ENCODE measurements around the gene TRIM33. TPM values are rescaled to one million over a fixed set of nuclear protein-coding genes. Genes with fewer than 3 reads are reported as not detected.

Gene TRIM33
- total RNA-seq, 1 experiment from 2014 or later = 53.8 TPM

DNA sequence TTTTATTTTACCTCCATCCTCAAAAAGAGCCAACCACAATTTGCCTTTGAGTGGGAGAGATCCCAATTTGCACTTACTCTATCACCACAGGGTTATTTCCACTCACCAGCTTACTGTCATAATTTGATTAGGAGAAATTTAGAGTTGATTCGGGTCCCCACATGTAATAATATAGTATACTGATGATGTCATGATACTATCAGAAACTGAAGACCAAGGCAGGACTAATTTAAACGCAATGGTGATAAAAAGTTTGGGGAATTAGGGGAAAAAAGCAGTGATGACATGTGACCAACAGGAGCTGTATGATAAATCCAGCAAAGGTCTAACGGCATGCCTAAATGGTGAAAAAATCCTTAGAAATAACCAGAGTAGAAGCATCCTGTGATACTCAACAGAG lies 54.4 kb downstream of the TRIM33 start:
- no peak overlapping the region for H2BK20ac ChIP-seq (ENCODE audit: low read depth, low read length, poor library complexity, severe bottlenecking)
- no peaks in the 10 kb centered on the region for H4K20me1 ChIP-seq (ENCODE audit: control insufficient read depth, insufficient read depth, insufficient read length)
- H3K27me3 ChIP-seq (ENCODE audit: insufficient read depth, low read length) = no peaks in the 10 kb centered on the region
- Mint-ChIP-seq H3K27me3 (ENCODE audit: low read depth) (no peaks in the 10 kb centered on the region), H3K9me3 (no peaks in the 10 kb centered on the region), H3K4me3 (no peak overlapping the region), H3K4me1 (peaks cover 19 to 29% of the 10 kb centered on the region in 2 experiments), H3K36me3 (ENCODE audit: insufficient read depth in 1 of 3, low read depth in 3 of 3) (peaks cover 16 to 47% (median 32%) of the 10 kb centered on the region in 3 experiments; a peak in 6 of 7 replicates), H3K27ac (no peak overlapping the region)
- H3K27ac ChIP-seq (ENCODE audit: insufficient read length, low read depth, low read length) = no peak overlapping the region
- no peak overlapping the region for H3K18ac ChIP-seq (ENCODE audit: insufficient read length, low read depth, low read length)
- no peak overlapping the region for H3T11ph ChIP-seq (ENCODE audit: low read length)
- DNase-seq = no peak
- H4K5ac ChIP-seq (ENCODE audit: insufficient read length, low read depth, low read length) = no peak overlapping the region
- H2BK15ac ChIP-seq (ENCODE audit: low read depth, low read length) = no peak overlapping the region
- TF ChIP-seq, protein P1, sequence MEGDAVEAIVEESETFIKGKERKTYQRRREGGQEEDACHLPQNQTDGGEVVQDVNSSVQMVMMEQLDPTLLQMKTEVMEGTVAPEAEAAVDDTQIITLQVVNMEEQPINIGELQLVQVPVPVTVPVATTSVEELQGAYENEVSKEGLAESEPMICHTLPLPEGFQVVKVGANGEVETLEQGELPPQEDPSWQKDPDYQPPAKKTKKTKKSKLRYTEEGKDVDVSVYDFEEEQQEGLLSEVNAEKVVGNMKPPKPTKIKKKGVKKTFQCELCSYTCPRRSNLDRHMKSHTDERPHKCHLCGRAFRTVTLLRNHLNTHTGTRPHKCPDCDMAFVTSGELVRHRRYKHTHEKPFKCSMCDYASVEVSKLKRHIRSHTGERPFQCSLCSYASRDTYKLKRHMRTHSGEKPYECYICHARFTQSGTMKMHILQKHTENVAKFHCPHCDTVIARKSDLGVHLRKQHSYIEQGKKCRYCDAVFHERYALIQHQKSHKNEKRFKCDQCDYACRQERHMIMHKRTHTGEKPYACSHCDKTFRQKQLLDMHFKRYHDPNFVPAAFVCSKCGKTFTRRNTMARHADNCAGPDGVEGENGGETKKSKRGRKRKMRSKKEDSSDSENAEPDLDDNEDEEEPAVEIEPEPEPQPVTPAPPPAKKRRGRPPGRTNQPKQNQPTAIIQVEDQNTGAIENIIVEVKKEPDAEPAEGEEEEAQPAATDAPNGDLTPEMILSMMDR (conservative IDR thresholded peaks at IDR 0.05) = no peak
- no peak overlapping the region for H3K4me2 ChIP-seq (ENCODE audit: insufficient read depth, insufficient read length, low read length)
- H2AFZ ChIP-seq (ENCODE audit: low read length) = no peak overlapping the region
- no peaks in the 10 kb centered on the region for H3K4me1 ChIP-seq (ENCODE audit: insufficient read depth, low read length)
- H3K79me1 ChIP-seq (ENCODE audit: insufficient read depth, low read depth, low read length, poor library complexity, severe bottlenecking) = no peaks in the 10 kb centered on the region
- H2BK5ac ChIP-seq (ENCODE audit: insufficient read length, low read length) = no peak overlapping the region
- no peak overlapping the region for H2BK120ac ChIP-seq (ENCODE audit: low read depth, low read length, poor library complexity, severe bottlenecking)
- H2BK12ac ChIP-seq (ENCODE audit: insufficient read length, low read depth, low read length) = no peak overlapping the region
- H4K91ac ChIP-seq (ENCODE audit: insufficient read length, low read depth, low read length) = no peak overlapping the region
- H3K79me2 ChIP-seq (ENCODE audit: insufficient read depth, low read length) = no peaks in the 10 kb centered on the region
- H3K56ac ChIP-seq (ENCODE audit: insufficient read length, low read depth, low read length) = no peak overlapping the region
- H4K8ac ChIP-seq (replicated peaks; ENCODE audit: insufficient read length, low read depth, low read length) = no peak overlapping the region
- H3K9ac ChIP-seq (ENCODE audit: extremely low read depth, insufficient read length, low read length) = no peak overlapping the region
- no peak overlapping the region for H3K23ac ChIP-seq (ENCODE audit: insufficient read length, low read depth, low read length)
- no peak overlapping the region for H3K4ac ChIP-seq (ENCODE audit: low read depth, low read length)
- H3K14ac ChIP-seq (ENCODE audit: insufficient read depth, low read length) = no peak overlapping the region
- WGBS (ENCODE audit: extremely low coverage, insufficient read length, low lambda C conversion rate) = no CpG with 5 or more reads among the region's 3 CpGs
- H2AK5ac ChIP-seq (ENCODE audit: insufficient read length, low read length) = no peak overlapping the region
- H3K23me2 ChIP-seq (ENCODE audit: insufficient read length, low read depth, low read length, poor library complexity, severe bottlenecking) = no peaks in the 10 kb centered on the region
- no peaks in the 10 kb centered on the region for H3K9me3 ChIP-seq (ENCODE audit: control insufficient read depth, low read depth, low read length)

Measured in H9 (cell line).